H1 (cell line): ENCODE data around the gene CFAP100. TPM values are rescaled to one million over a fixed set of nuclear protein-coding genes. Genes with fewer than 3 reads are reported as not detected.

Experiments
- TAF1 ChIP-seq: IDR thresholded peaks from 2 replicates; pipeline ENCODE4 v1.6.1; 2011; ENCODE audit warnings: mild to moderate bottlenecking, low read depth, low read length
- polyA plus RNA-seq, 7 experiments: library from polyadenylated mRNA; depleted of rRNA in 3 of 7; stranded (reverse) in 5 of 7; unstranded in 2 of 7; fragments of >200 nt in 5 of 7; fragments of 200-250 nt in 2 of 7; gene quantifications; 1 replicate in 5 of 7; 2 replicates in 1 of 7; 4 replicates in 1 of 7; pipeline versions ENCODE4 v1.2.1 to v1.2.3, GENCODE V29; 2011 to 2013; ENCODE audit warnings: missing spikeins in 2 of 7, mixed read lengths in 2 of 7
- total RNA-seq: library from RNA; stranded (reverse); fragmentation: NEBNext Ultra II Directional; extraction: Animal tissue kit (Norgen Biotek cat#: 25700); gene quantifications from 2 replicates; pipeline ENCODE4 v1.2.1, GENCODE V29; 2021
- TF ChIP-seq, protein P1 (sequence below): fragments of 300-600 bp; sonication (generic); IDR thresholded peaks from 2 replicates; pipeline ENCODE4 v1.7.1; 2012; ENCODE audit warnings: low read length, moderate library complexity, mild to moderate bottlenecking, inconsistent platforms; ENCODE audit not compliant: insufficient replicate concordance

The CFAP100 gene
- total and polyA plus RNA-seq, 2 of the 8 experiments (the other 6 are each of a cell fraction or from before 2014, with no cell fraction given): 0.17 TPM; not detected in 1

DNA sequence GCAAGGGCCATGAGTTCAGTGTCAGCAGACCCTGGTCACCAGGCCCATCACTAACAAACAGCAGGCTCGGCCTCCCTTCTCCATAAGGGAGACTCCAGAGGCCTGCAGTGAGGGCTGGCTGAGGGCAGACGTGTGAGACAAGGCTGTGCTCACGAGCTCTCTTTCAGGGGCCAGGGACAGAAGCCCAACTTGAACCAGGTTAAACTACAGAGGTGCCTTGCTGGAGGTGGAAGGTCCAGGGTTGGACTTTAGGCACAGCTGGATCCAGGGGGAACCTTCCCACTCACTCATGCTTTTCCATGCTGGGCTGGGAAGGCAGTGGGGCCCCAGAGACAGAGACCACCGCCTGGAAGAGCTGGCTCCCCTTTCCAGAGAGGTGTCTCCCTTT, 19.0 kb downstream of the CFAP100 start (continued):
- TF ChIP-seq, protein P1, sequence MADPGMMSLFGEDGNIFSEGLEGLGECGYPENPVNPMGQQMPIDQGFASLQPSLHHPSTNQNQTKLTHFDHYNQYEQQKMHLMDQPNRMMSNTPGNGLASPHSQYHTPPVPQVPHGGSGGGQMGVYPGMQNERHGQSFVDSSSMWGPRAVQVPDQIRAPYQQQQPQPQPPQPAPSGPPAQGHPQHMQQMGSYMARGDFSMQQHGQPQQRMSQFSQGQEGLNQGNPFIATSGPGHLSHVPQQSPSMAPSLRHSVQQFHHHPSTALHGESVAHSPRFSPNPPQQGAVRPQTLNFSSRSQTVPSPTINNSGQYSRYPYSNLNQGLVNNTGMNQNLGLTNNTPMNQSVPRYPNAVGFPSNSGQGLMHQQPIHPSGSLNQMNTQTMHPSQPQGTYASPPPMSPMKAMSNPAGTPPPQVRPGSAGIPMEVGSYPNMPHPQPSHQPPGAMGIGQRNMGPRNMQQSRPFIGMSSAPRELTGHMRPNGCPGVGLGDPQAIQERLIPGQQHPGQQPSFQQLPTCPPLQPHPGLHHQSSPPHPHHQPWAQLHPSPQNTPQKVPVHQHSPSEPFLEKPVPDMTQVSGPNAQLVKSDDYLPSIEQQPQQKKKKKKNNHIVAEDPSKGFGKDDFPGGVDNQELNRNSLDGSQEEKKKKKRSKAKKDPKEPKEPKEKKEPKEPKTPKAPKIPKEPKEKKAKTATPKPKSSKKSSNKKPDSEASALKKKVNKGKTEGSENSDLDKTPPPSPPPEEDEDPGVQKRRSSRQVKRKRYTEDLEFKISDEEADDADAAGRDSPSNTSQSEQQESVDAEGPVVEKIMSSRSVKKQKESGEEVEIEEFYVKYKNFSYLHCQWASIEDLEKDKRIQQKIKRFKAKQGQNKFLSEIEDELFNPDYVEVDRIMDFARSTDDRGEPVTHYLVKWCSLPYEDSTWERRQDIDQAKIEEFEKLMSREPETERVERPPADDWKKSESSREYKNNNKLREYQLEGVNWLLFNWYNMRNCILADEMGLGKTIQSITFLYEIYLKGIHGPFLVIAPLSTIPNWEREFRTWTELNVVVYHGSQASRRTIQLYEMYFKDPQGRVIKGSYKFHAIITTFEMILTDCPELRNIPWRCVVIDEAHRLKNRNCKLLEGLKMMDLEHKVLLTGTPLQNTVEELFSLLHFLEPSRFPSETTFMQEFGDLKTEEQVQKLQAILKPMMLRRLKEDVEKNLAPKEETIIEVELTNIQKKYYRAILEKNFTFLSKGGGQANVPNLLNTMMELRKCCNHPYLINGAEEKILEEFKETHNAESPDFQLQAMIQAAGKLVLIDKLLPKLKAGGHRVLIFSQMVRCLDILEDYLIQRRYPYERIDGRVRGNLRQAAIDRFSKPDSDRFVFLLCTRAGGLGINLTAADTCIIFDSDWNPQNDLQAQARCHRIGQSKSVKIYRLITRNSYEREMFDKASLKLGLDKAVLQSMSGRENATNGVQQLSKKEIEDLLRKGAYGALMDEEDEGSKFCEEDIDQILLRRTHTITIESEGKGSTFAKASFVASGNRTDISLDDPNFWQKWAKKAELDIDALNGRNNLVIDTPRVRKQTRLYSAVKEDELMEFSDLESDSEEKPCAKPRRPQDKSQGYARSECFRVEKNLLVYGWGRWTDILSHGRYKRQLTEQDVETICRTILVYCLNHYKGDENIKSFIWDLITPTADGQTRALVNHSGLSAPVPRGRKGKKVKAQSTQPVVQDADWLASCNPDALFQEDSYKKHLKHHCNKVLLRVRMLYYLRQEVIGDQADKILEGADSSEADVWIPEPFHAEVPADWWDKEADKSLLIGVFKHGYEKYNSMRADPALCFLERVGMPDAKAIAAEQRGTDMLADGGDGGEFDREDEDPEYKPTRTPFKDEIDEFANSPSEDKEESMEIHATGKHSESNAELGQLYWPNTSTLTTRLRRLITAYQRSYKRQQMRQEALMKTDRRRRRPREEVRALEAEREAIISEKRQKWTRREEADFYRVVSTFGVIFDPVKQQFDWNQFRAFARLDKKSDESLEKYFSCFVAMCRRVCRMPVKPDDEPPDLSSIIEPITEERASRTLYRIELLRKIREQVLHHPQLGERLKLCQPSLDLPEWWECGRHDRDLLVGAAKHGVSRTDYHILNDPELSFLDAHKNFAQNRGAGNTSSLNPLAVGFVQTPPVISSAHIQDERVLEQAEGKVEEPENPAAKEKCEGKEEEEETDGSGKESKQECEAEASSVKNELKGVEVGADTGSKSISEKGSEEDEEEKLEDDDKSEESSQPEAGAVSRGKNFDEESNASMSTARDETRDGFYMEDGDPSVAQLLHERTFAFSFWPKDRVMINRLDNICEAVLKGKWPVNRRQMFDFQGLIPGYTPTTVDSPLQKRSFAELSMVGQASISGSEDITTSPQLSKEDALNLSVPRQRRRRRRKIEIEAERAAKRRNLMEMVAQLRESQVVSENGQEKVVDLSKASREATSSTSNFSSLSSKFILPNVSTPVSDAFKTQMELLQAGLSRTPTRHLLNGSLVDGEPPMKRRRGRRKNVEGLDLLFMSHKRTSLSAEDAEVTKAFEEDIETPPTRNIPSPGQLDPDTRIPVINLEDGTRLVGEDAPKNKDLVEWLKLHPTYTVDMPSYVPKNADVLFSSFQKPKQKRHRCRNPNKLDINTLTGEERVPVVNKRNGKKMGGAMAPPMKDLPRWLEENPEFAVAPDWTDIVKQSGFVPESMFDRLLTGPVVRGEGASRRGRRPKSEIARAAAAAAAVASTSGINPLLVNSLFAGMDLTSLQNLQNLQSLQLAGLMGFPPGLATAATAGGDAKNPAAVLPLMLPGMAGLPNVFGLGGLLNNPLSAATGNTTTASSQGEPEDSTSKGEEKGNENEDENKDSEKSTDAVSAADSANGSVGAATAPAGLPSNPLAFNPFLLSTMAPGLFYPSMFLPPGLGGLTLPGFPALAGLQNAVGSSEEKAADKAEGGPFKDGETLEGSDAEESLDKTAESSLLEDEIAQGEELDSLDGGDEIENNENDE: no peak
- TF ChIP-seq TAF1: no peak
